GM18502 (cell line): ENCODE results near the gene TRIO.

Experiments used
- ATAC-seq: cut with Tn5 transposase; IDR thresholded peaks from one replicate; pipeline ENCODE4 v1.9.1; 2021; ENCODE audit warnings: mild to moderate bottlenecking; ENCODE audit not compliant: unreplicated experiment, poor library complexity

The TRIO gene

GRCh38 chr5:14396737-14397136, 253.6 kb downstream of the TRIO start:
- no peak for ATAC-seq

GRCh38 chr5:14397717-14398116, 254.6 kb downstream of the TRIO start:
- ATAC-seq, result no peak

- ATAC-seq, result no peak
These were observed 256.0 kb downstream of the TRIO start for GRCh38 chr5:14399054-14399692.

- no peak for ATAC-seq
These were observed 256.9 kb downstream of the TRIO start for GRCh38 chr5:14400085-14400484.

GRCh38 chr5:14400611-14401010, 257.5 kb downstream of the TRIO start:
- ATAC-seq, result no peak

- no peak for ATAC-seq
These were observed 258.5 kb downstream of the TRIO start for GRCh38 chr5:14401639-14402038.

GRCh38 chr5:14402424-14402823, 259.3 kb downstream of the TRIO start:
- ATAC-seq, result no peak

GRCh38 chr5:14404780-14405179, 261.6 kb downstream of the TRIO start:
- ATAC-seq, result no peak

GRCh38 chr5:14405267-14405666, 262.1 kb downstream of the TRIO start:
- ATAC-seq, result no peak

- no peak for ATAC-seq
These were observed 262.8 kb downstream of the TRIO start for GRCh38 chr5:14405706-14406553.

GRCh38 chr5:14406554-14406849, 263.4 kb downstream of the TRIO start:
- ATAC-seq, result no peak

- ATAC-seq, result no peak
These were observed 263.9 kb downstream of the TRIO start for GRCh38 chr5:14407051-14407450.

- ATAC-seq, result no peak
These were observed 264.6 kb downstream of the TRIO start for GRCh38 chr5:14407746-14408175.

- no peak for ATAC-seq
These were observed 265.9 kb downstream of the TRIO start for GRCh38 chr5:14408969-14409586.

GRCh38 chr5:14410068-14410393, 266.9 kb downstream of the TRIO start:
- ATAC-seq, result no peak

GRCh38 chr5:14410394-14411201, 267.5 kb downstream of the TRIO start:
- no peak for ATAC-seq

- no peak for ATAC-seq
These were observed 268.1 kb downstream of the TRIO start for GRCh38 chr5:14411216-14411615.

- no peak for ATAC-seq
These were observed 270.2 kb downstream of the TRIO start for GRCh38 chr5:14413331-14413750.

- no peak for ATAC-seq
These were observed 270.9 kb downstream of the TRIO start for GRCh38 chr5:14414007-14414406.

- no peak for ATAC-seq
These were observed 271.5 kb downstream of the TRIO start for GRCh38 chr5:14414656-14415023.
